Liver (tissue), 9 donors: ENCODE results near the gene LBH. TPM values are rescaled to one million over a fixed set of nuclear protein-coding genes. Genes with fewer than 3 reads are reported as not detected.

ENCODE experiments used
- DNase-seq: peaks from one replicate; pipeline ENCODE4 v3.0.0-alpha.2; 2017; ENCODE audit warnings: low spot score
- H3K27ac ChIP-seq, 2 donors: one replicate each; pipeline ENCODE4 v1.7.0; 2013; ENCODE audit warnings: inconsistent platforms in 2 of 2, low read length in 2 of 2, control low read depth in 1 of 2, low read depth in 1 of 2, mild to moderate bottlenecking in 1 of 2
- H3K27me3 ChIP-seq, 4 donors: one replicate each; pipeline versions ENCODE4 v1.6.1 to v1.7.0; 2013; ENCODE audit warnings: low read length in 3 of 4, inconsistent platforms in 1 of 4, mild to moderate bottlenecking in 1 of 4, moderate library complexity in 1 of 4; ENCODE audit not compliant: control insufficient read depth in 4 of 4, insufficient read depth in 4 of 4
- H3K36me3 ChIP-seq, 4 donors: one replicate each; pipeline versions ENCODE4 v1.6.1 to v1.7.0; 2013; ENCODE audit warnings: low read length in 3 of 4, mild to moderate bottlenecking in 3 of 4, low read depth in 1 of 4, moderate library complexity in 1 of 4; ENCODE audit not compliant: control insufficient read depth in 4 of 4, insufficient read depth in 3 of 4
- H3K4me1 ChIP-seq, 4 donors: one replicate each; pipeline versions ENCODE4 v1.6.1 to v1.7.0; 2013; ENCODE audit warnings: low read length in 3 of 4, mild to moderate bottlenecking in 3 of 4, moderate library complexity in 1 of 4; ENCODE audit not compliant: control insufficient read depth in 4 of 4, insufficient read depth in 4 of 4
- H3K4me3 ChIP-seq, 3 donors: one replicate each; pipeline versions ENCODE4 v1.6.1 to v1.7.0; 2013; ENCODE audit warnings: low read length in 3 of 3, control low read depth in 1 of 3, low read depth in 1 of 3, mild to moderate bottlenecking in 1 of 3
- H3K9ac ChIP-seq, 2 donors: one replicate each; pipeline ENCODE4 v1.7.0; 2013; ENCODE audit warnings: low read length in 2 of 2, mild to moderate bottlenecking in 2 of 2, moderate library complexity in 2 of 2, control low read depth in 1 of 2, low read depth in 1 of 2
- H3K9me3 ChIP-seq, 4 donors: one replicate each; pipeline versions ENCODE4 v1.6.1 to v1.7.0; 2013; ENCODE audit warnings: low read length in 3 of 4; ENCODE audit not compliant: control insufficient read depth in 4 of 4
- EGR1 ChIP-seq, 2 donors: IDR thresholded peaks; 2 replicates each; pipeline ENCODE4 v1.6.1; 2016 to 2018; ENCODE audit warnings: antibody characterized with exemption in 2 of 2, low read depth in 2 of 2
- FOXA2 ChIP-seq: IDR thresholded peaks from 2 replicates; pipeline ENCODE4 v1.6.1; 2016; ENCODE audit warnings: antibody characterized with exemption
- GABPA ChIP-seq, 2 donors: IDR thresholded peaks in 1 of 2; conservative IDR thresholded peaks in 1 of 2; 2 replicates each; pipeline ENCODE4 v1.6.1; 2016; ENCODE audit warnings: antibody characterized with exemption in 2 of 2, mild to moderate bottlenecking in 1 of 2, moderate library complexity in 1 of 2
- HNF4A ChIP-seq, 2 donors: conservative IDR thresholded peaks; 2 replicates each; pipeline ENCODE4 v1.6.1; 2016; ENCODE audit warnings: antibody characterized with exemption in 2 of 2, mild to moderate bottlenecking in 2 of 2
- HNF4G ChIP-seq: IDR thresholded peaks from 2 replicates; pipeline ENCODE4 v1.6.1; 2016; ENCODE audit warnings: antibody characterized with exemption
- JUND ChIP-seq, 2 donors: IDR thresholded peaks; 2 replicates each; pipeline ENCODE4 v1.6.1; 2016; ENCODE audit warnings: antibody characterized with exemption in 2 of 2
- RAD21 ChIP-seq, 2 donors: IDR thresholded peaks; 2 replicates each; pipeline ENCODE4 v1.6.1; 2016; ENCODE audit warnings: antibody characterized with exemption in 2 of 2, mild to moderate bottlenecking in 2 of 2
- RXRA ChIP-seq, 2 donors: IDR thresholded peaks; 2 replicates each; pipeline ENCODE4 v1.6.1; 2017 to 2018; ENCODE audit warnings: antibody characterized with exemption in 2 of 2, mild to moderate bottlenecking in 1 of 2
- SP1 ChIP-seq: IDR thresholded peaks from 2 replicates; pipeline ENCODE4 v1.6.1; 2018; ENCODE audit warnings: antibody characterized with exemption, mild to moderate bottlenecking
- TAF1 ChIP-seq: conservative IDR thresholded peaks from 2 replicates; pipeline ENCODE4 v1.6.1; 2016; ENCODE audit warnings: antibody characterized with exemption, mild to moderate bottlenecking
- YY1 ChIP-seq: IDR thresholded peaks from 2 replicates; pipeline ENCODE4 v1.6.1; 2016; ENCODE audit warnings: antibody characterized with exemption, mild to moderate bottlenecking
- WGBS: extraction: QIAGEN DNeasy Blood & Tissue Kit; methylation state at CpG from one replicate; pipeline ENCODE4 v1.1.7; 2013; 5-methylcytosine and 5-hydroxymethylcytosine counted together
- polyA plus RNA-seq, 2 donors: library from polyadenylated mRNA; stranded (reverse) in 1 of 2; unstranded in 1 of 2; fragments of 200-250 nt in 1 of 2; fragments of >200 nt in 1 of 2; fragmentation: Nextera tagmentation in 1 of 2; extraction: Ambion mirVana in 1 of 2; gene quantifications; one replicate each; pipeline versions ENCODE4 v1.2.1 to v1.2.3, GENCODE V29; 2013 to 2015
- total RNA-seq, 2 donors: library from RNA; depleted of rRNA; stranded (reverse); fragments of >200 nt; gene quantifications; one replicate each; pipeline ENCODE4 v1.2.3, GENCODE V29; 2014
- TF ChIP-seq, protein P1 (sequence below): IDR thresholded peaks from 2 replicates; pipeline ENCODE4 v1.6.1; 2016; ENCODE audit warnings: antibody characterized with exemption
- TF ChIP-seq, protein P2 (sequence below): IDR thresholded peaks from 2 replicates; pipeline ENCODE4 v1.6.1; 2016; ENCODE audit warnings: antibody characterized with exemption, mild to moderate bottlenecking
- donor health status: healthy.
- donor health status: healthy.
- donor health status: healthy.
- donor health status: healthy.
- donor health status: healthy.

Gene LBH
- total and polyA plus RNA-seq, 4 donors, result 4.1 to 50.8 (median 9.1) TPM

DNA sequence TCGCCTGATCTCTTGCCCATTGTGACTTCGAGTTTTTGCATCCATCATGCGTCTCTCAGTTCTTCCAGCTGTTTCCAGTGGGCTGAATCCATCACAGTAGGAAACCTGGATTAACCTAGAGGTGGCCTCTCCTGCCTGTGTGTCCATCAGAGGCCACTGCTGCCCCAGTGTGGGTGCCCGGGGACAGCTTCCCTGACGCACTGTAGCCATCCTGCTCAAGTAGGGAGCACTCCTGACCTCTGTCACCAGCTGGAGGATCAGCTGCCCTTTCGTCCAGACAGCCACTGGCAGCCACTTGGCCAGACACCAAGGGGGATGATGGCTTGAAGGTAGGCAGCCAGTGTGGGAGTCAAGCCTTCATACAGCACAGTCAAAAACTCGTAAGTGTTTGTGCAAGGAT lies 36.9 kb upstream of the LBH start:
- TF ChIP-seq TAF1 (no peak), FOXA2 (no peak), SP1 (no peak), GABPA (IDR thresholded peaks at IDR 0.05 in 1 of 2, conservative IDR thresholded peaks at IDR 0.05 in 1 of 2) (no peak), JUND (IDR thresholded peaks at IDR 0.05) (no peak), RXRA (IDR thresholded peaks at IDR 0.05) (no peak), HNF4A (conservative IDR thresholded peaks at IDR 0.05) (no peak), EGR1 (IDR thresholded peaks at IDR 0.05; ENCODE audit: low read depth in 2 of 2) (no peak), YY1 (no peak)
- 74% methylated on average over 7 of the region's 7 CpGs for WGBS
- Histone ChIP-seq H3K4me3 (no peak overlapping the region), H3K27ac (no peak overlapping the region), H3K27me3 (no peaks in the 10 kb centered on the region), H3K9ac (no peak overlapping the region), H3K36me3 (no peaks in the 10 kb centered on the region), H3K9me3 (no peaks in the 10 kb centered on the region), H3K4me1 (no peaks in the 10 kb centered on the region)
- no peak for DNase-seq

DNA sequence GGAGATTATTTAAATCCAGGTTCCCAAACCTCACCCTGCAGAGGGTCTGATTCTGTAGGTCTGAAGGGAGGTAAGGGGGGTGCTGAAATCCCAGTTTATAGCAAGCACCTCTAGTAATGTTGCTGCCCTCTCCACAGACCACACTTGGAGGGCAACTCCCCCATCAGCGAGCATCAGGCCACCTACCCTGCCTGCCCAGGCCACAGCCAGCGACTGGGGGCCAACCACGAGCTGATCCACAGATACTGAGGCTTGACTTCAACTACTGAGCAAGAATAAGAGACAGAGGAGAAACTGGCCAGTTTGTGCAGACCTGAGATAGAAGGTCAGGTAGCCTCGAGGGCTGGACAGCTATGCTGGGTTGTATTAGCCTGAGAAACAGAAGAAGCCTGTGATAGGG lies 36.3 kb upstream of the LBH start:
- Histone ChIP-seq H3K27me3 (no peaks in the 10 kb centered on the region), H3K9me3 (no peaks in the 10 kb centered on the region), H3K4me1 (no peaks in the 10 kb centered on the region), H3K27ac (no peak overlapping the region), H3K4me3 (no peak overlapping the region), H3K36me3 (no peaks in the 10 kb centered on the region), H3K9ac (no peak overlapping the region)
- TF ChIP-seq TAF1, result no peak
- TF ChIP-seq FOXA2, result no peak
- no peak for TF ChIP-seq RXRA (IDR thresholded peaks at IDR 0.05)
- no peak for TF ChIP-seq YY1
- no peak for TF ChIP-seq GABPA (IDR thresholded peaks at IDR 0.05 in 1 of 2, conservative IDR thresholded peaks at IDR 0.05 in 1 of 2)
- 77% methylated on average over 4 of the region's 4 CpGs for WGBS
- DNase-seq, result no peak

DNA sequence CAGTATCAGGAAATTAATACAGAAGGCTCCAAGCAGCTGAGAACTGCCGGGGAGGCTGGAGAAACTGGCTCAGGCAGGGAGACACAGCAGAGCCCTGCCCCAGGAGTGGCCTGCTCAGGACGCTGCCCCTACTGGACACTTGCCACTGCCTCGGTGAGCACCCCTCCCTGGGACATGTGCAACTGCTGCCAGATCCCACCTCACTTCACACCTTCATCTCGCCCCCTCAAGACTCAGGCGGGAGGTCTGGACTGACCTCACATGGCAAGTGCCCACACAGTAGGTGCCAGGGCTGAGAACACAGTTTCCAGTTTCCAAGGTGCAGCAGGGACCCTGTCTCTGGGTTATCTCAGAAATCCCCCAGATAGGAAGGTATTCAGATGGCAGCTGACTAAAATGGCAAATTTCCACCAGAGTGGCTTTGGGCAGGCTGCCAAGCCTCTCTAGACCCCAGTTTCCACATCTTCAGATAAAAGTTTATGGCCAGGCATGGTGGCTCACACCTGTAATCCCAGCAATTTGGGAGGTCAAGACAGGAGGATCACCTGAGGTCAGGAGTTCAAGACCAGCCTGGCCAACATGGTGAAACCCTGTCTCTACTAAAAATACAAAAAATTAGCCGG lies 33.7 kb upstream of the LBH start:
- Histone ChIP-seq H3K4me1 (no peaks in the 10 kb centered on the region), H3K27ac (no peak overlapping the region), H3K9me3 (no peaks in the 10 kb centered on the region), H3K27me3 (no peaks in the 10 kb centered on the region), H3K9ac (no peak overlapping the region), H3K4me3 (no peak overlapping the region), H3K36me3 (no peaks in the 10 kb centered on the region)
- TF ChIP-seq, protein P1, sequence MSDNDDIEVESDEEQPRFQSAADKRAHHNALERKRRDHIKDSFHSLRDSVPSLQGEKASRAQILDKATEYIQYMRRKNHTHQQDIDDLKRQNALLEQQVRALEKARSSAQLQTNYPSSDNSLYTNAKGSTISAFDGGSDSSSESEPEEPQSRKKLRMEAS, result no peak
- TF ChIP-seq, protein P2, sequence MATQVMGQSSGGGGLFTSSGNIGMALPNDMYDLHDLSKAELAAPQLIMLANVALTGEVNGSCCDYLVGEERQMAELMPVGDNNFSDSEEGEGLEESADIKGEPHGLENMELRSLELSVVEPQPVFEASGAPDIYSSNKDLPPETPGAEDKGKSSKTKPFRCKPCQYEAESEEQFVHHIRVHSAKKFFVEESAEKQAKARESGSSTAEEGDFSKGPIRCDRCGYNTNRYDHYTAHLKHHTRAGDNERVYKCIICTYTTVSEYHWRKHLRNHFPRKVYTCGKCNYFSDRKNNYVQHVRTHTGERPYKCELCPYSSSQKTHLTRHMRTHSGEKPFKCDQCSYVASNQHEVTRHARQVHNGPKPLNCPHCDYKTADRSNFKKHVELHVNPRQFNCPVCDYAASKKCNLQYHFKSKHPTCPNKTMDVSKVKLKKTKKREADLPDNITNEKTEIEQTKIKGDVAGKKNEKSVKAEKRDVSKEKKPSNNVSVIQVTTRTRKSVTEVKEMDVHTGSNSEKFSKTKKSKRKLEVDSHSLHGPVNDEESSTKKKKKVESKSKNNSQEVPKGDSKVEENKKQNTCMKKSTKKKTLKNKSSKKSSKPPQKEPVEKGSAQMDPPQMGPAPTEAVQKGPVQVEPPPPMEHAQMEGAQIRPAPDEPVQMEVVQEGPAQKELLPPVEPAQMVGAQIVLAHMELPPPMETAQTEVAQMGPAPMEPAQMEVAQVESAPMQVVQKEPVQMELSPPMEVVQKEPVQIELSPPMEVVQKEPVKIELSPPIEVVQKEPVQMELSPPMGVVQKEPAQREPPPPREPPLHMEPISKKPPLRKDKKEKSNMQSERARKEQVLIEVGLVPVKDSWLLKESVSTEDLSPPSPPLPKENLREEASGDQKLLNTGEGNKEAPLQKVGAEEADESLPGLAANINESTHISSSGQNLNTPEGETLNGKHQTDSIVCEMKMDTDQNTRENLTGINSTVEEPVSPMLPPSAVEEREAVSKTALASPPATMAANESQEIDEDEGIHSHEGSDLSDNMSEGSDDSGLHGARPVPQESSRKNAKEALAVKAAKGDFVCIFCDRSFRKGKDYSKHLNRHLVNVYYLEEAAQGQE, result no peak
- no peak for TF ChIP-seq RAD21 (IDR thresholded peaks at IDR 0.05)
- no peak for TF ChIP-seq HNF4G
- no peak for TF ChIP-seq EGR1 (IDR thresholded peaks at IDR 0.05; ENCODE audit: low read depth in 2 of 2)
- WGBS, result 80% methylated on average over 6 of the region's 6 CpGs
- no peak for DNase-seq
